DND-41 (cell line): Measurements from ENCODE around the gene TMA16.

ENCODE experiments used
- CTCF ChIP-seq: IDR thresholded peaks from 2 replicates; pipeline ENCODE4 v1.5.1; 2012; ENCODE audit warnings: borderline replicate concordance, low read length, moderate library complexity, mild to moderate bottlenecking; ENCODE audit not compliant: poor library complexity, severe bottlenecking; ENCODE audit errors: extremely low read depth
- EZH2 ChIP-seq: IDR thresholded peaks from 3 replicates; pipeline ENCODE4 v1.6.1; 2012; ENCODE audit warnings: borderline replicate concordance, low read depth, mild to moderate bottlenecking, moderate library complexity, low read length, inconsistent platforms; ENCODE audit not compliant: severe bottlenecking

GRCh38 chr4:163550869-163551267 lies 56.4 kb downstream of the TMA16 start:
- TF ChIP-seq CTCF (no peak), EZH2 (no peak)
